Measurements from ENCODE around the gene TNFAIP8. TPM values are rescaled to one million over a fixed set of nuclear protein-coding genes. Genes with fewer than 3 reads are reported as not detected.

TNFAIP8 gene
- total and polyA plus RNA-seq, 10 of the 15 experiments (the other 5 are each of a cell fraction or from before 2014, with no cell fraction given) = 124 to 324 (median 177) TPM

DNA sequence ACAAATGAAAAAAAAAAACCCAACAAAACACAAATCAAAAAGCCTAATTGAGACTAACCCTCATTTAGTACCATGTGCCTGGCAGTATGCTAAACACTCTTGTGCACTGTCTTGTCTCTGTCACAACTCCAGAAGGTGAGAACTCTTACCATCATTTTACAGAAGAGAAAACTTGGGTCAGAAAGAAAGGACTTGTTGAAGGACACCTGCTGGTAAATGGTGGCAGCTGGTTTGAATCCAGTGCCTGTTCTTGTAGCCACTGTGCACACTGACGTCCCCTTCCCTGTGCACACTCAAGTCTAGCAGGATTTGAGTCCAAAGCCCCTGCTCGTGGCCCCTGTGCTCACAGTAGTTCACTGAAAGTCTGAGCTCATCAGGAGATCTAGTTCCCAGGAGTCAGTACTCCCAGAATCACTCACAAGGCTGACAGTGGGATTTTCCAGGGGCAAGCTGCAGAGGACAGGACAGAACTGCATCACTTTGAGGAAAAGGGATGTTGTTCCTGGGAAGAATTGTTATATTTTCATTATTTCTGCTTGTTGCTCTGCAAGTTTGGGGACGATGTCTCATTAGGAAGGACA is 53.5 kb downstream of the TNFAIP8 start:
- whole genome bisulfite sequencing (ENCODE audit: insufficient coverage, insufficient replicate concordance, low lambda C conversion rate, missing lambda C conversion rate) = 32% methylated on average over 3 of the region's 3 CpGs
- intact Hi-C loops (cut with micrococcal nuclease; ENCODE audit: unreplicated experiment) = no loop called here
- SMC1A ChIA-PET (ENCODE audit: uncharacterized antibody, unreplicated experiment) = interaction anchor here (1.0 to 26.7 kb wide), 25 partner anchors 9 to 423 kb away, joined by 3 to 583 read pairs (median 7); partner anchors contain the start of genes DTWD2 and TNFAIP8
- no peak for TF ChIP-seq PAX5 (IDR thresholded peaks at IDR 0.05; ENCODE audit: borderline replicate concordance, low read depth, low read length)
- TF ChIP-seq, protein P1, sequence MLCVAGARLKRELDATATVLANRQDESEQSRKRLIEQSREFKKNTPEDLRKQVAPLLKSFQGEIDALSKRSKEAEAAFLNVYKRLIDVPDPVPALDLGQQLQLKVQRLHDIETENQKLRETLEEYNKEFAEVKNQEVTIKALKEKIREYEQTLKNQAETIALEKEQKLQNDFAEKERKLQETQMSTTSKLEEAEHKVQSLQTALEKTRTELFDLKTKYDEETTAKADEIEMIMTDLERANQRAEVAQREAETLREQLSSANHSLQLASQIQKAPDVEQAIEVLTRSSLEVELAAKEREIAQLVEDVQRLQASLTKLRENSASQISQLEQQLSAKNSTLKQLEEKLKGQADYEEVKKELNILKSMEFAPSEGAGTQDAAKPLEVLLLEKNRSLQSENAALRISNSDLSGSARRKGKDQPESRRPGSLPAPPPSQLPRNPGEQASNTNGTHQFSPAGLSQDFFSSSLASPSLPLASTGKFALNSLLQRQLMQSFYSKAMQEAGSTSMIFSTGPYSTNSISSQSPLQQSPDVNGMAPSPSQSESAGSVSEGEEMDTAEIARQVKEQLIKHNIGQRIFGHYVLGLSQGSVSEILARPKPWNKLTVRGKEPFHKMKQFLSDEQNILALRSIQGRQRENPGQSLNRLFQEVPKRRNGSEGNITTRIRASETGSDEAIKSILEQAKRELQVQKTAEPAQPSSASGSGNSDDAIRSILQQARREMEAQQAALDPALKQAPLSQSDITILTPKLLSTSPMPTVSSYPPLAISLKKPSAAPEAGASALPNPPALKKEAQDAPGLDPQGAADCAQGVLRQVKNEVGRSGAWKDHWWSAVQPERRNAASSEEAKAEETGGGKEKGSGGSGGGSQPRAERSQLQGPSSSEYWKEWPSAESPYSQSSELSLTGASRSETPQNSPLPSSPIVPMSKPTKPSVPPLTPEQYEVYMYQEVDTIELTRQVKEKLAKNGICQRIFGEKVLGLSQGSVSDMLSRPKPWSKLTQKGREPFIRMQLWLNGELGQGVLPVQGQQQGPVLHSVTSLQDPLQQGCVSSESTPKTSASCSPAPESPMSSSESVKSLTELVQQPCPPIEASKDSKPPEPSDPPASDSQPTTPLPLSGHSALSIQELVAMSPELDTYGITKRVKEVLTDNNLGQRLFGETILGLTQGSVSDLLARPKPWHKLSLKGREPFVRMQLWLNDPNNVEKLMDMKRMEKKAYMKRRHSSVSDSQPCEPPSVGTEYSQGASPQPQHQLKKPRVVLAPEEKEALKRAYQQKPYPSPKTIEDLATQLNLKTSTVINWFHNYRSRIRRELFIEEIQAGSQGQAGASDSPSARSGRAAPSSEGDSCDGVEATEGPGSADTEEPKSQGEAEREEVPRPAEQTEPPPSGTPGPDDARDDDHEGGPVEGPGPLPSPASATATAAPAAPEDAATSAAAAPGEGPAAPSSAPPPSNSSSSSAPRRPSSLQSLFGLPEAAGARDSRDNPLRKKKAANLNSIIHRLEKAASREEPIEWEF (IDR thresholded peaks at IDR 0.05; ENCODE audit: insufficient replicate concordance, low read depth, low read length) = no peak
- TF ChIP-seq MEF2B (IDR thresholded peaks at IDR 0.05; ENCODE audit: partially characterized antibody, poor library complexity, severe bottlenecking) = no peak
- TF ChIP-seq SIX5 (IDR thresholded peaks at IDR 0.05; ENCODE audit: low read depth, low read length, severe bottlenecking) = no peak
- TF ChIP-seq, protein P2, sequence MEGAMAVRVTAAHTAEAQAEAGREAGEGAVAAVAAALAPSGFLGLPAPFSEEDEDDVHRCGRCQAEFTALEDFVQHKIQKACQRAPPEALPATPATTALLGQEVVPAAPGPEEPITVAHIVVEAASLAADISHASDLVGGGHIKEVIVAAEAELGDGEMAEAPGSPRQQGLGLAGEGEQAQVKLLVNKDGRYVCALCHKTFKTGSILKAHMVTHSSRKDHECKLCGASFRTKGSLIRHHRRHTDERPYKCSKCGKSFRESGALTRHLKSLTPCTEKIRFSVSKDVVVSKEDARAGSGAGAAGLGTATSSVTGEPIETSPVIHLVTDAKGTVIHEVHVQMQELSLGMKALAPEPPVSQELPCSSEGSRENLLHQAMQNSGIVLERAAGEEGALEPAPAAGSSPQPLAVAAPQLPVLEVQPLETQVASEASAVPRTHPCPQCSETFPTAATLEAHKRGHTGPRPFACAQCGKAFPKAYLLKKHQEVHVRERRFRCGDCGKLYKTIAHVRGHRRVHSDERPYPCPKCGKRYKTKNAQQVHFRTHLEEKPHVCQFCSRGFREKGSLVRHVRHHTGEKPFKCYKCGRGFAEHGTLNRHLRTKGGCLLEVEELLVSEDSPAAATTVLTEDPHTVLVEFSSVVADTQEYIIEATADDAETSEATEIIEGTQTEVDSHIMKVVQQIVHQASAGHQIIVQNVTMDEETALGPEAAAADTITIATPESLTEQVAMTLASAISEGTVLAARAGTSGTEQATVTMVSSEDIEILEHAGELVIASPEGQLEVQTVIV (IDR thresholded peaks at IDR 0.05; ENCODE audit: borderline replicate concordance, partially characterized antibody) = no peak
- peak; percentile 54; the same call in 1 of the 2 replicates for TF ChIP-seq EED (IDR thresholded peaks at IDR 0.05; ENCODE audit: low read depth)
- TF ChIP-seq HDAC2 (IDR thresholded peaks at IDR 0.05) = no peak
- no peak for TF ChIP-seq LARP7 (IDR thresholded peaks at IDR 0.05)
- TF ChIP-seq ZZZ3 (IDR thresholded peaks at IDR 0.05; ENCODE audit: control insufficient read depth, insufficient read length, low read depth) = no peak
- peak; percentile 9; the same call in 1 of the 2 replicates for TF ChIP-seq PKNOX1 (IDR thresholded peaks at IDR 0.05)
- TF ChIP-seq, protein P3, sequence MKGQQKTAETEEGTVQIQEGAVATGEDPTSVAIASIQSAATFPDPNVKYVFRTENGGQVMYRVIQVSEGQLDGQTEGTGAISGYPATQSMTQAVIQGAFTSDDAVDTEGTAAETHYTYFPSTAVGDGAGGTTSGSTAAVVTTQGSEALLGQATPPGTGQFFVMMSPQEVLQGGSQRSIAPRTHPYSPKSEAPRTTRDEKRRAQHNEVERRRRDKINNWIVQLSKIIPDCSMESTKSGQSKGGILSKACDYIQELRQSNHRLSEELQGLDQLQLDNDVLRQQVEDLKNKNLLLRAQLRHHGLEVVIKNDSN (IDR thresholded peaks at IDR 0.05; ENCODE audit: borderline replicate concordance, extremely low read length, insufficient read depth, low read depth, low read length) = no peak
- TF ChIP-seq SMC3 (IDR thresholded peaks at IDR 0.05; ENCODE audit: borderline replicate concordance, low read length) = peak; percentile 71

More for the DNA sequence above, 53.5 kb downstream of the TNFAIP8 start:
- in situ Hi-C loops (cut with MboI) = loop anchor here (5.0 kb wide), 1 partner anchor 387 kb away; no protein-coding TSS in a partner anchor
- H2AFZ ChIP-seq (ENCODE audit: control insufficient read depth, low read depth, low read length) = peak overlapping the region; percentile 2; the same call in 1 of the 2 replicates
- CTCF ChIA-PET = interaction anchor here (0.6 to 11.3 kb wide), 20 partner anchors 9 to 422 kb away, joined by 3 to 413 read pairs (median 29); partner anchors contain the start of genes DTWD2 and TNFAIP8
- no peak for DNase-seq (ENCODE audit: low read depth, low spot score)
- no peak overlapping the region for H3K27ac ChIP-seq (ENCODE audit: control insufficient read depth, insufficient read depth)
- H3K9ac ChIP-seq (ENCODE audit: control insufficient read depth, insufficient read depth, low read length) = no peak overlapping the region
- no peak overlapping the region for H3K4me3 ChIP-seq
- H3K36me3 ChIP-seq (ENCODE audit: control insufficient read depth in 2 of 2, insufficient read depth in 2 of 2, low read length in 1 of 2) = no peaks in the 10 kb centered on the region
- POLR2A ChIA-PET = interaction anchor here (0.6 to 4.3 kb wide), 15 partner anchors 9 to 422 kb away, joined by 3 to 20 read pairs (median 5); partner anchors contain the start of gene DTWD2
- H3K79me2 ChIP-seq (ENCODE audit: control insufficient read depth, insufficient read depth, low read length) = no peaks in the 10 kb centered on the region
- no peak overlapping the region for H3K4me2 ChIP-seq (ENCODE audit: control insufficient read depth, insufficient read depth)
- no peaks in the 10 kb centered on the region for H4K20me1 ChIP-seq (ENCODE audit: control insufficient read depth, insufficient read depth)
- no peaks in the 10 kb centered on the region for H3K9me3 ChIP-seq (replicated peaks; ENCODE audit: control insufficient read depth, insufficient read depth, low read length)
- no peak for FAIRE-seq
- H3K4me1 ChIP-seq (ENCODE audit: control insufficient read depth, insufficient read depth, low read length) = peaks cover 41% of the 10 kb centered on the region
- H3K27me3 ChIP-seq (replicated peaks in 1 of 2; ENCODE audit: control insufficient read depth in 2 of 2, insufficient read depth in 2 of 2, low read length in 1 of 2) = no peaks in the 10 kb centered on the region
- BruUV-seq (replicated peaks) = no TSS peak
- RAD21 ChIA-PET (ENCODE audit: unreplicated experiment) = interaction anchor here (0.8 to 10.2 kb wide), 23 partner anchors 9 to 422 kb away, joined by 3 to 303 read pairs (median 9); partner anchors contain the start of genes DMXL1 and DTWD2
- ATAC-seq = peak; percentile 52

Data from GM12878 (cell line).